Ovary (tissue), 3 donors: ENCODE results near the gene GABBR2.

ENCODE experiments used
- EP300 ChIP-seq: sonication (generic); formaldehyde crosslinking; IDR thresholded peaks from one replicate; pipeline ENCODE4 v1.6.1; 2017; ENCODE audit warnings: antibody characterized with exemption
- POLR2A ChIP-seq: fragments of 450-650 bp; IDR thresholded peaks from one replicate; pipeline ENCODE4 v1.6.1; 2017; ENCODE audit warnings: antibody characterized with exemption, mild to moderate bottlenecking, moderate library complexity
- TF ChIP-seq, protein P1 (sequence below), 3 donors: fragments of 450-650 bp in 2 of 3; fragments of 200-600 bp in 1 of 3; IDR thresholded peaks; one replicate each; pipeline versions ENCODE4 v1.5.1 to v1.8.0; 2016 to 2022; ENCODE audit warnings: antibody characterized with exemption in 3 of 3, mild to moderate bottlenecking in 1 of 3
- donor health status: DM: no; HTN: no; CAD: no.

GRCh38 chr9:98576859-98577258, 131.9 kb downstream of the GABBR2 start:
- TF ChIP-seq, protein P1, sequence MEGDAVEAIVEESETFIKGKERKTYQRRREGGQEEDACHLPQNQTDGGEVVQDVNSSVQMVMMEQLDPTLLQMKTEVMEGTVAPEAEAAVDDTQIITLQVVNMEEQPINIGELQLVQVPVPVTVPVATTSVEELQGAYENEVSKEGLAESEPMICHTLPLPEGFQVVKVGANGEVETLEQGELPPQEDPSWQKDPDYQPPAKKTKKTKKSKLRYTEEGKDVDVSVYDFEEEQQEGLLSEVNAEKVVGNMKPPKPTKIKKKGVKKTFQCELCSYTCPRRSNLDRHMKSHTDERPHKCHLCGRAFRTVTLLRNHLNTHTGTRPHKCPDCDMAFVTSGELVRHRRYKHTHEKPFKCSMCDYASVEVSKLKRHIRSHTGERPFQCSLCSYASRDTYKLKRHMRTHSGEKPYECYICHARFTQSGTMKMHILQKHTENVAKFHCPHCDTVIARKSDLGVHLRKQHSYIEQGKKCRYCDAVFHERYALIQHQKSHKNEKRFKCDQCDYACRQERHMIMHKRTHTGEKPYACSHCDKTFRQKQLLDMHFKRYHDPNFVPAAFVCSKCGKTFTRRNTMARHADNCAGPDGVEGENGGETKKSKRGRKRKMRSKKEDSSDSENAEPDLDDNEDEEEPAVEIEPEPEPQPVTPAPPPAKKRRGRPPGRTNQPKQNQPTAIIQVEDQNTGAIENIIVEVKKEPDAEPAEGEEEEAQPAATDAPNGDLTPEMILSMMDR (IDR thresholded peaks at IDR 0.05): no peak
- TF ChIP-seq POLR2A (no peak), EP300 (no peak)
